HepG2 (cell line): Measurements from ENCODE around the gene FOLR2. TPM values are rescaled to one million over a fixed set of nuclear protein-coding genes. Genes with fewer than 3 reads are reported as not detected.

Experiments used
- ATAC-seq: fragments of 200-7000 bp; cut with Tn5 transposase; 3 replicates; pipeline ENCODE4 v1.9.1; 2020; ENCODE audit warnings: mild to moderate bottlenecking, moderate library complexity
- BruUV-seq: library from RNA; stranded (reverse); fragments of 400-500 nt; replicated peaks from 2 replicates; lab custom pipeline; 2021; lab: Mats Ljungman, UMichigan
- CTCF ChIA-PET: fragments of 300-600 bp; formaldehyde crosslinking; extraction: SDS; loops from one replicate; lab custom pipeline; 2021; ENCODE audit warnings: low total read pairs, inconsistent platforms, low intra/inter-chr PET ratio; lab: Yijun Ruan, JAX
- POLR2A ChIA-PET: fragments of 350-600 bp; sonication (Branson Sonifier 250); formaldehyde crosslinking; loops from one replicate; lab custom pipeline; 2020; ENCODE audit warnings: antibody characterized with exemption, inconsistent platforms; lab: Yijun Ruan, JAX
- DNase-seq: peaks from one replicate; pipeline ENCODE4 v3.0.0-alpha.2; 2015; ENCODE audit warnings: low spot score
- FAIRE-seq: peaks from 3 replicates; lab custom pipeline; 2011; peaks lifted over from hg19 to GRCh38; lab: Jason Lieb, UNC
- H2AFZ ChIP-seq: one replicate; pipeline ENCODE4 v1.6.1; 2011; ENCODE audit warnings: low read length, inconsistent platforms
- H3K27ac ChIP-seq: fragments of 300-600 bp; 3 replicates; pipeline ENCODE4 v1.8.0; 2011; ENCODE audit warnings: mixed run types, mild to moderate bottlenecking, mixed read lengths, low read length, inconsistent platforms; ENCODE audit not compliant: insufficient read depth; ENCODE audit errors: extremely low read length
- H3K27me3 ChIP-seq, 2 experiments: fragments of 200-600 bp in 1 of 2; 2 replicates in 1 of 2; 3 replicates in 1 of 2; pipeline versions ENCODE4 v1.6.0 to v1.8.0; 2011; ENCODE audit warnings: low read length in 2 of 2, mild to moderate bottlenecking in 2 of 2, moderate library complexity in 2 of 2, inconsistent platforms in 1 of 2; ENCODE audit not compliant: insufficient read depth in 2 of 2, control insufficient read depth in 1 of 2
- H3K36me3 ChIP-seq, 2 experiments: fragments of 200-600 bp in 1 of 2; replicated peaks in 1 of 2; 2 replicates in 1 of 2; 3 replicates in 1 of 2; pipeline versions ENCODE4 v1.5.1 to v1.8.0; 2011; ENCODE audit warnings: low read length in 2 of 2, inconsistent platforms in 1 of 2; ENCODE audit not compliant: insufficient read depth in 2 of 2, control insufficient read depth in 1 of 2
- H3K4me1 ChIP-seq: 2 replicates; pipeline ENCODE4 v1.5.1; 2012; ENCODE audit warnings: low read length, inconsistent platforms; ENCODE audit not compliant: insufficient read depth
- H3K4me2 ChIP-seq: 2 replicates; pipeline ENCODE4 v1.6.0; 2011; ENCODE audit warnings: low read depth, low read length, inconsistent platforms
- H3K4me3 ChIP-seq, 3 experiments: fragments of 200-600 bp in 1 of 3; sonication (generic), shearing (Covaris generic) in 1 of 3; replicated peaks in 1 of 3; 2 replicates each; pipeline ENCODE4 v1.5.1; 2011 to 2016; ENCODE audit warnings: low read length in 3 of 3, inconsistent platforms in 2 of 3, low read depth in 2 of 3, mild to moderate bottlenecking in 2 of 3, control low read depth in 1 of 3, mixed read lengths in 1 of 3; ENCODE audit not compliant: insufficient read depth in 1 of 3
- H3K79me2 ChIP-seq: one replicate; pipeline ENCODE4 v1.6.1; 2011; ENCODE audit warnings: low read length, inconsistent platforms; ENCODE audit not compliant: insufficient read depth
- H3K9ac ChIP-seq: 2 replicates; pipeline ENCODE4 v1.6.0; 2011; ENCODE audit warnings: mild to moderate bottlenecking, low read depth, low read length, inconsistent platforms; ENCODE audit not compliant: insufficient read depth
- H3K9me3 ChIP-seq: 2 replicates; pipeline ENCODE4 v1.5.1; 2012; ENCODE audit warnings: mild to moderate bottlenecking, low read length
- H4K20me1 ChIP-seq: 2 replicates; pipeline ENCODE4 v1.6.0; 2011; ENCODE audit warnings: inconsistent platforms, mild to moderate bottlenecking, low read length, moderate library complexity; ENCODE audit not compliant: insufficient read depth
- BORCS8-MEF2B ChIP-seq: sonication (generic); formaldehyde crosslinking; IDR thresholded peaks from 2 replicates; pipeline ENCODE4 v1.8.0; 2022; ENCODE audit warnings: mild to moderate bottlenecking, missing genetic modification reagents
- HHEX ChIP-seq: IDR thresholded peaks from 2 replicates; pipeline ENCODE4 v1.6.1; 2016; ENCODE audit warnings: control low read depth
- IRX3 ChIP-seq: sonication (generic); formaldehyde crosslinking; IDR thresholded peaks from 2 replicates; pipeline ENCODE4 v1.8.1; 2023; ENCODE audit warnings: mild to moderate bottlenecking, low read depth, missing genetic modification reagents, borderline replicate concordance
- NFIC ChIP-seq: IDR thresholded peaks from 2 replicates; pipeline ENCODE4 v1.6.1; 2012; ENCODE audit warnings: mild to moderate bottlenecking, low read length, inconsistent platforms
- SP5 ChIP-seq: IDR thresholded peaks from 2 replicates; pipeline ENCODE4 v1.6.1; 2016; ENCODE audit warnings: low read depth, borderline replicate concordance
- TOPORS ChIP-seq: sonication (generic); formaldehyde crosslinking; IDR thresholded peaks from 2 replicates; pipeline ENCODE4 v1.8.0; 2023; ENCODE audit warnings: mild to moderate bottlenecking, missing genetic modification reagents
- WGBS: methylation state at CpG from one replicate; pipeline ENCODE4 v1.1.6; 2017; ENCODE audit warnings: low lambda C conversion rate; 5-methylcytosine and 5-hydroxymethylcytosine counted together
- in situ Hi-C: cut with HindIII; loops from 2 replicates; pipeline ENCODE4 v1.10.0; 2017; ENCODE audit warnings: low pct_unique_long_range_greater_than_20kb; ENCODE audit not compliant: extremely low pct_ligation_motif_present
- intact Hi-C: fragments of 100-400 bp; cut with micrococcal nuclease; formaldehyde crosslinking; loops from one replicate; pipeline ENCODE4 v1.10.0; 2022; ENCODE audit not compliant: unreplicated experiment
- polyA plus RNA-seq, 8 experiments: library from polyadenylated mRNA; depleted of rRNA in 3 of 8; stranded (reverse) in 7 of 8; unstranded in 1 of 8; fragments of >200 nt; fragmentation: Illumina TruSeq in 4 of 8; extraction: Trizol in 4 of 8; gene quantifications; 2 replicates each; pipeline versions ENCODE4 v1.2.1 to v1.2.3, GENCODE V29; 2011 to 2016; ENCODE audit warnings: low read depth in 4 of 8, missing spikeins in 1 of 8, mixed read lengths in 1 of 8; ENCODE audit not compliant: insufficient read depth in 1 of 8
- total RNA-seq, 5 experiments: library from RNA; depleted of rRNA; stranded (reverse); fragments of >200 nt; fragmentation: Illumina TruSeq; extraction: Trizol; gene quantifications; 2 replicates each; pipeline ENCODE4 v1.2.3, GENCODE V29; 2016; ENCODE audit warnings: low read depth in 1 of 5
- TF ChIP-seq, protein P1 (sequence below): IDR thresholded peaks from 2 replicates; pipeline ENCODE4 v1.6.1; 2016; ENCODE audit warnings: missing compliant biosample characterization, missing genetic modification reagents, borderline replicate concordance
- TF ChIP-seq, protein P2 (sequence below), 2 experiments: IDR thresholded peaks; 2 replicates each; pipeline ENCODE4 v1.6.1; 2011 to 2012; ENCODE audit warnings: low read length in 2 of 2, borderline replicate concordance in 1 of 2, low read depth in 1 of 2, mild to moderate bottlenecking in 1 of 2, moderate library complexity in 1 of 2
- TF ChIP-seq, protein P3 (sequence below): conservative IDR thresholded peaks from 2 replicates; pipeline ENCODE4 v1.6.1; 2018; ENCODE audit warnings: missing genetic modification reagents
- TF ChIP-seq, protein P4 (sequence below): sonication (generic); formaldehyde crosslinking; IDR thresholded peaks from 2 replicates; pipeline ENCODE4 v1.4.0; 2020; ENCODE audit warnings: missing genetic modification reagents, borderline replicate concordance

FOLR2 gene
- total and polyA plus RNA-seq, 2 of the 13 experiments (the other 11 are each of a cell fraction or from before 2014, with no cell fraction given) = 0.09 TPM; not detected in 1

DNA sequence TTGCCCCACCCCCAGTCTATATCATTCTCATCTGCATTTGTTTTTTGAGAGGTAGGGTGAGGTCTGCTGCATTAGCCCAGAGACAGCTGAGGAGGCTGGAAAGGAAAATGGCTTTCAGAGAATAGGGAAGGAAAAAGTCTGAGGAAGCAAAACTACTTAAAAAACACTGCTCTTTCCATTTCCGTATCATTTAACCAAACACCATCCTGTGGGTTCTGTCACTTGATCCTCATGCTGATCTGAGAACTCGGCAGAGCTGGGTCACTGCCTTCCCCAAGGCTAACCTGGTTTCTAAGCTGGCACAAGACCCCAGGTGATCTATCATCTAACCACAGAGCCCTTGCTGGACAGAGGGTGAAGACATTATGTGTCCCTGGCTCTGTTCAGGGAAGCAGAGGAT, 1.2 kb downstream of the FOLR2 start:
- Histone ChIP-seq H3K9me3 (no peaks in the 10 kb centered on the region), H3K36me3 (no peaks in the 10 kb centered on the region), H3K4me3 (no peak overlapping the region)
- no peak for DNase-seq
- WGBS = 0% methylated on average over 2 of the region's 2 CpGs
- no TSS peak for BruUV-seq
- no peak for TF ChIP-seq SP5
- TF ChIP-seq, protein P1, sequence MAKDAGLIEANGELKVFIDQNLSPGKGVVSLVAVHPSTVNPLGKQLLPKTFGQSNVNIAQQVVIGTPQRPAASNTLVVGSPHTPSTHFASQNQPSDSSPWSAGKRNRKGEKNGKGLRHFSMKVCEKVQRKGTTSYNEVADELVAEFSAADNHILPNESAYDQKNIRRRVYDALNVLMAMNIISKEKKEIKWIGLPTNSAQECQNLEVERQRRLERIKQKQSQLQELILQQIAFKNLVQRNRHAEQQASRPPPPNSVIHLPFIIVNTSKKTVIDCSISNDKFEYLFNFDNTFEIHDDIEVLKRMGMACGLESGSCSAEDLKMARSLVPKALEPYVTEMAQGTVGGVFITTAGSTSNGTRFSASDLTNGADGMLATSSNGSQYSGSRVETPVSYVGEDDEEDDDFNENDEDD (CRISPR knock-in tag) = no peak
- TF ChIP-seq IRX3 (CRISPR knock-in tag) = no peak
- TF ChIP-seq HHEX = no peak
- TF ChIP-seq NFIC = no peak
- TF ChIP-seq, all 625 proteins: peak for 0
- no peak for ATAC-seq
- H3K79me2 ChIP-seq = no peaks in the 10 kb centered on the region
- CTCF ChIA-PET = no interaction called here
- in situ Hi-C loops = no loop called here
- no peaks in the 10 kb centered on the region for H4K20me1 ChIP-seq
- H3K9ac ChIP-seq = no peak overlapping the region
- no peak for FAIRE-seq
- intact Hi-C loops = no loop called here
- no peak overlapping the region for H3K27ac ChIP-seq
- peaks cover 3 to 26% of the 10 kb centered on the region in 2 experiments; a peak in 3 of 5 replicates for H3K27me3 ChIP-seq
- POLR2A ChIA-PET = no interaction called here
- no peak overlapping the region for H2AFZ ChIP-seq
- peaks cover 18% of the 10 kb centered on the region for H3K4me1 ChIP-seq
- H3K4me2 ChIP-seq = no peak overlapping the region

DNA sequence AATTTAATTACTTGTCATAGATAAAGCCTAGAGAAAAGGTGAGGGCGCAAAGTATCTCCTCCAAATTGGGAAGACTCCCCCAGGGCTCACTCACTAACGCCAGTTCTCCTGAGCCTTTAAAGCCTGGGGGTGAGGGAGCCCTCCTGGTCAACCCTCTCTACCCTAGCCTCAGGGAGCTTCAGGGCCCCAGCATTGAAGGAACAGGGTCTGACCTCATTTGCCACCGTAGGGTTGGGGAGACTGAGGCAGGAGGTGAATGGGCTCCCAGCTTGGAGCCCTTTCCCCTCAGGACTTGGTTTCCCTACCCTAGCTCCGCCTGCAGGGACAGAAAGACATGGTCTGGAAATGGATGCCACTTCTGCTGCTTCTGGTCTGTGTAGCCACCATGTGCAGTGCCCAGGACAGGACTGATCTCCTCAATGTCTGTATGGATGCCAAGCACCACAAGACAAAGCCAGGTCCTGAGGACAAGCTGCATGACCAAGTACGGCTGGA, 1.7 kb downstream of the FOLR2 start:
- intact Hi-C loops = no loop called here
- no TSS peak for BruUV-seq
- CTCF ChIA-PET = no interaction called here
- H3K27me3 ChIP-seq = peaks cover 3 to 26% of the 10 kb centered on the region in 2 experiments; a peak in 3 of 5 replicates
- H3K4me2 ChIP-seq = no peak overlapping the region
- H3K4me1 ChIP-seq = peaks cover 19% of the 10 kb centered on the region
- no peaks in the 10 kb centered on the region for H3K9me3 ChIP-seq
- ATAC-seq (no peak), DNase-seq (no peak), FAIRE-seq (no peak)
- H3K4me3 ChIP-seq = no peak overlapping the region
- in situ Hi-C loops = no loop called here
- no peak overlapping the region for H2AFZ ChIP-seq
- no peaks in the 10 kb centered on the region for H3K36me3 ChIP-seq
- WGBS = 0% methylated on average over 5 of the region's 5 CpGs
- POLR2A ChIA-PET = no interaction called here
- no peaks in the 10 kb centered on the region for H4K20me1 ChIP-seq
- H3K9ac ChIP-seq = no peak overlapping the region
- no peaks in the 10 kb centered on the region for H3K79me2 ChIP-seq
- H3K27ac ChIP-seq = no peak overlapping the region
- TF ChIP-seq, protein P2, sequence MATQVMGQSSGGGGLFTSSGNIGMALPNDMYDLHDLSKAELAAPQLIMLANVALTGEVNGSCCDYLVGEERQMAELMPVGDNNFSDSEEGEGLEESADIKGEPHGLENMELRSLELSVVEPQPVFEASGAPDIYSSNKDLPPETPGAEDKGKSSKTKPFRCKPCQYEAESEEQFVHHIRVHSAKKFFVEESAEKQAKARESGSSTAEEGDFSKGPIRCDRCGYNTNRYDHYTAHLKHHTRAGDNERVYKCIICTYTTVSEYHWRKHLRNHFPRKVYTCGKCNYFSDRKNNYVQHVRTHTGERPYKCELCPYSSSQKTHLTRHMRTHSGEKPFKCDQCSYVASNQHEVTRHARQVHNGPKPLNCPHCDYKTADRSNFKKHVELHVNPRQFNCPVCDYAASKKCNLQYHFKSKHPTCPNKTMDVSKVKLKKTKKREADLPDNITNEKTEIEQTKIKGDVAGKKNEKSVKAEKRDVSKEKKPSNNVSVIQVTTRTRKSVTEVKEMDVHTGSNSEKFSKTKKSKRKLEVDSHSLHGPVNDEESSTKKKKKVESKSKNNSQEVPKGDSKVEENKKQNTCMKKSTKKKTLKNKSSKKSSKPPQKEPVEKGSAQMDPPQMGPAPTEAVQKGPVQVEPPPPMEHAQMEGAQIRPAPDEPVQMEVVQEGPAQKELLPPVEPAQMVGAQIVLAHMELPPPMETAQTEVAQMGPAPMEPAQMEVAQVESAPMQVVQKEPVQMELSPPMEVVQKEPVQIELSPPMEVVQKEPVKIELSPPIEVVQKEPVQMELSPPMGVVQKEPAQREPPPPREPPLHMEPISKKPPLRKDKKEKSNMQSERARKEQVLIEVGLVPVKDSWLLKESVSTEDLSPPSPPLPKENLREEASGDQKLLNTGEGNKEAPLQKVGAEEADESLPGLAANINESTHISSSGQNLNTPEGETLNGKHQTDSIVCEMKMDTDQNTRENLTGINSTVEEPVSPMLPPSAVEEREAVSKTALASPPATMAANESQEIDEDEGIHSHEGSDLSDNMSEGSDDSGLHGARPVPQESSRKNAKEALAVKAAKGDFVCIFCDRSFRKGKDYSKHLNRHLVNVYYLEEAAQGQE (IDR thresholded peaks at IDR 0.05; ENCODE audit: borderline replicate concordance in 1 of 2, low read depth in 1 of 2, low read length in 2 of 2) = no peak
- TF ChIP-seq BORCS8-MEF2B (CRISPR knock-in tag) = no peak
- no peak for TF ChIP-seq TOPORS (CRISPR knock-in tag)
- TF ChIP-seq, protein P3, sequence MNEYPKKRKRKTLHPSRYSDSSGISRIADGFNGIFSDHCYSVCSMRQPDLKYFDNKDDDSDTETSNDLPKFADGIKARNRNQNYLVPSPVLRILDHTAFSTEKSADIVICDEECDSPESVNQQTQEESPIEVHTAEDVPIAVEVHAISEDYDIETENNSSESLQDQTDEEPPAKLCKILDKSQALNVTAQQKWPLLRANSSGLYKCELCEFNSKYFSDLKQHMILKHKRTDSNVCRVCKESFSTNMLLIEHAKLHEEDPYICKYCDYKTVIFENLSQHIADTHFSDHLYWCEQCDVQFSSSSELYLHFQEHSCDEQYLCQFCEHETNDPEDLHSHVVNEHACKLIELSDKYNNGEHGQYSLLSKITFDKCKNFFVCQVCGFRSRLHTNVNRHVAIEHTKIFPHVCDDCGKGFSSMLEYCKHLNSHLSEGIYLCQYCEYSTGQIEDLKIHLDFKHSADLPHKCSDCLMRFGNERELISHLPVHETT (CRISPR knock-in tag) = no peak
- TF ChIP-seq, protein P4, sequence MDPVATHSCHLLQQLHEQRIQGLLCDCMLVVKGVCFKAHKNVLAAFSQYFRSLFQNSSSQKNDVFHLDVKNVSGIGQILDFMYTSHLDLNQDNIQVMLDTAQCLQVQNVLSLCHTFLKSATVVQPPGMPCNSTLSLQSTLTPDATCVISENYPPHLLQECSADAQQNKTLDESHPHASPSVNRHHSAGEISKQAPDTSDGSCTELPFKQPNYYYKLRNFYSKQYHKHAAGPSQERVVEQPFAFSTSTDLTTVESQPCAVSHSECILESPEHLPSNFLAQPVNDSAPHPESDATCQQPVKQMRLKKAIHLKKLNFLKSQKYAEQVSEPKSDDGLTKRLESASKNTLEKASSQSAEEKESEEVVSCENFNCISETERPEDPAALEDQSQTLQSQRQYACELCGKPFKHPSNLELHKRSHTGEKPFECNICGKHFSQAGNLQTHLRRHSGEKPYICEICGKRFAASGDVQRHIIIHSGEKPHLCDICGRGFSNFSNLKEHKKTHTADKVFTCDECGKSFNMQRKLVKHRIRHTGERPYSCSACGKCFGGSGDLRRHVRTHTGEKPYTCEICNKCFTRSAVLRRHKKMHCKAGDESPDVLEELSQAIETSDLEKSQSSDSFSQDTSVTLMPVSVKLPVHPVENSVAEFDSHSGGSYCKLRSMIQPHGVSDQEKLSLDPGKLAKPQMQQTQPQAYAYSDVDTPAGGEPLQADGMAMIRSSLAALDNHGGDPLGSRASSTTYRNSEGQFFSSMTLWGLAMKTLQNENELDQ (CRISPR knock-in tag) = no peak
